Skeletal muscle tissue (tissue), 4 donors: Measurements from ENCODE around the gene BAD. TPM values are rescaled to one million over a fixed set of nuclear protein-coding genes. Genes with fewer than 3 reads are reported as not detected.

Source experiments
- H3K27ac ChIP-seq: one replicate; pipeline ENCODE4 v1.7.0; 2013; ENCODE audit warnings: mild to moderate bottlenecking, low read depth, low read length, inconsistent platforms
- H3K27me3 ChIP-seq, 3 donors: one replicate each; pipeline ENCODE4 v1.7.0; 2013; ENCODE audit warnings: low read length in 3 of 3; ENCODE audit not compliant: control insufficient read depth in 3 of 3, insufficient read depth in 3 of 3
- H3K36me3 ChIP-seq, 3 donors: one replicate each; pipeline ENCODE4 v1.7.0; 2013; ENCODE audit warnings: low read length in 3 of 3; ENCODE audit not compliant: control insufficient read depth in 3 of 3, insufficient read depth in 3 of 3
- H3K4me1 ChIP-seq, 3 donors: one replicate each; pipeline ENCODE4 v1.7.0; 2013; ENCODE audit warnings: low read length in 3 of 3, mild to moderate bottlenecking in 3 of 3; ENCODE audit not compliant: control insufficient read depth in 3 of 3, insufficient read depth in 3 of 3
- H3K4me3 ChIP-seq, 3 donors: one replicate each; pipeline ENCODE4 v1.7.0; 2013; ENCODE audit warnings: low read length in 3 of 3
- H3K9ac ChIP-seq, 3 donors: one replicate each; pipeline ENCODE4 v1.7.0; 2013; ENCODE audit warnings: low read length in 3 of 3, mild to moderate bottlenecking in 3 of 3, moderate library complexity in 2 of 3, low read depth in 1 of 3
- H3K9me3 ChIP-seq, 3 donors: one replicate each; pipeline ENCODE4 v1.7.0; 2013; ENCODE audit warnings: low read length in 3 of 3; ENCODE audit not compliant: control insufficient read depth in 3 of 3
- total RNA-seq: library from RNA; depleted of rRNA; stranded (reverse); fragments of >200 nt; gene quantifications from one replicate; pipeline ENCODE4 v1.2.3, GENCODE V29; 2014
- donor health status: Osteomylitis.

Gene BAD
- total RNA-seq, 1 donor from 2014 or later: 23.5 TPM

DNA sequence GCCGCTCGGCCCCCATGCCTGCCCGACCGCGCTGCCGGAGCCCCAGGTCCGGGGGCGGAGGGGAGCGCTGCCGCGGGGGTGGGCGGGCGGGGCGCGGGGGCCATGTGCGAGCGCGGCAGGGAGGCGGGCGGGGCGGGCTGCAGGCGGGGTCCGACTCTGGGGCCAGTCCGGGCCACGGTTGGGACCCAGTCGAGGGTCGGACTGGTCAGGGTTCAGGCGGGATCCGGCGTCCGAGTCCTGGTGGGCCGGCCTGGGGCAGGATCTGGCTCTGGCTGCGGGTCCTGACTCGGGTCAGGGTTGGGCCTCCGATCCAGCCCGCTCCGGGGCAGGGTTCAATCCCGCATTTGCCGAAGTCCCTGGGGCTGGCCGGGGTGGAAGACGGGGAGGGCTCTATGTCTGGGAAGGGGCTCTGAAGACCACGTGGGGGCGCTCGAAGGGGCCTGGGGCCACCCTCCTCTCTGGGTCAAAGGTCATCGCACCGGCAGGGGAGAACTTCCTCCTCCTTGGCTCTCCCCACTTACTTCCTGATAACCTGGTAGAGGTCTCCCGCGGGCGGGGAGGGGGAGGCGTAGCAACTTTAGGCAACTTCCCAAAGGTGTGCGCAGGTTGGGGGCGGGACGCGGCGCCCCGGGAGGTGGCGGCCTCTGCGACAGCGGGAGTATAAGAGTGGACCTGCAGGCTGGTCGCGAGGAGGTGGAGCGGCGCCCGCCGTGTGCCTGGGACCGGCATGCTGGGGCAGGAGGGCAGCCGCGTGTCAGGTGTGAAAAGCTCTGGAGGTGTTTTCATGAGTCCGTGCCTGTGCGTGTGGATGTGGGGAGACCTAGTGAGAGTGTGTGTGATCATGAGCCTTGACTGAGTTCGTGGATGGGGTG lies 21.5 kb upstream of the BAD start:
- Histone ChIP-seq H3K4me3 (peak overlapping the region; percentile 68 to 86 (median 84)), H3K27me3 (peaks cover 0 to 15% (median 9%) of the 10 kb centered on the region in 3 donors), H3K36me3 (peaks cover 3 to 4% (median 4%) of the 10 kb centered on the region in 3 donors), H3K9me3 (no peaks in the 10 kb centered on the region), H3K4me1 (peaks cover 16 to 29% (median 25%) of the 10 kb centered on the region in 3 donors), H3K9ac (peak overlapping the region; percentile 63 to 86 (median 80)), H3K27ac (peak overlapping the region; percentile 71)

GRCh38 chr11:64305075-64305690 lies 20.7 kb upstream of the BAD start, which contains the start of gene ESRRA:
ESRRA (plus strand) TSS chr11:64305524; CDS start chr11:64307180, 1,656 bp downstream.
- H3K4me3 ChIP-seq: peak within 1 kb of the TSS; percentile 84 to 88 (median 86)
- H3K9ac ChIP-seq: peak within 1 kb of the TSS; percentile 63 to 86 (median 80)
- H3K4me1 ChIP-seq: peaks cover 23 to 36% (median 33%) of the 10 kb centered on the region in 3 donors
- peaks cover 3 to 4% (median 4%) of the 10 kb centered on the region in 3 donors for H3K36me3 ChIP-seq
- H3K27ac ChIP-seq: peak within 1 kb of the TSS; percentile 77
- peaks cover 7 to 23% (median 17%) of the 10 kb centered on the region in 3 donors for H3K27me3 ChIP-seq
- H3K9me3 ChIP-seq: no peaks in the 10 kb centered on the region

DNA sequence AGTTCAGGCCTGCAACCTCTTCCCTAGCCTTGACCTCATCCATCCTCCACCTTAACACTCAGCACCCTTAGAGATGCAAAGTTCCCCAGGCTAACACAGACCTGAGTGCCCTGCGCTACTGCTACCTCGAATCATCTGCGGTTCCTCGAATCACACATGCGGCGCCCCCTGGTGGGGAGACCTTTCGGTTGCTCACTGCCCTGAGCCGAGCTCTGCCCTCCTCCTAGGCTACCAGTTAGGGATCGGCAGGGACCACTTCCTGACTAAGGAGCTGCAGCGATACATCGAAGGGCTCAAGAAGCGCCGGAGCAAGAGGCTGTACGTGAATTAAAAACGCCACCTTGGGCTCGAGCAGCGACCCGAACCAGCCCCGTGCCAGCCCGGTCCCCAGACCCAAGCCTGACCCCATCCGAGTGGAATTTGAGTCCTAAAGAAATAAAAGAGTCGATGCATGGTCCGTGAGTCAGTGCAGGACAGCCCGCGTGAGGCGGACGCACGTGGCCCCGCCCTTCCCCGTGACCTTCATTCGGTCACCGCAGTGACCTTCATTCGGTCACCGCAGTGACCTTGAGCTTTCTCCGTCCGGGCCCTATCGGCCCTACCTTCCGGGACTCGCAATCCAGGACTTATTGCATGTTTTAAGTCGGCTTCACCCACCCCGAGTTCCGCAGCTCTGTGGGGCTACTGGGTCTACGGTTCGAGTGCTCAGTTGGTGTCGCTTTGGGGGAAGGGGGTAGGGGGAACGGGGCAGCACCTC lies 20.0 kb upstream of the BAD start:
- Histone ChIP-seq H3K27ac (peak overlapping the region; percentile 77), H3K4me3 (peak overlapping the region; percentile 83 to 88 (median 84)), H3K4me1 (peaks cover 30 to 43% (median 40%) of the 10 kb centered on the region in 3 donors), H3K9me3 (no peaks in the 10 kb centered on the region), H3K36me3 (peaks cover 3 to 4% (median 4%) of the 10 kb centered on the region in 3 donors), H3K9ac (peak overlapping the region; percentile 62 to 85 (median 78)), H3K27me3 (peaks cover 14 to 30% (median 23%) of the 10 kb centered on the region in 3 donors)

- Histone ChIP-seq H3K27me3 (peaks cover 19 to 35% (median 29%) of the 10 kb centered on the region in 3 donors), H3K9ac (peak overlapping the region in 2 of 3 donors; percentile 62 to 85), H3K9me3 (no peaks in the 10 kb centered on the region), H3K4me3 (peak overlapping the region; percentile 83 to 88 (median 84)), H3K36me3 (peaks cover 3 to 4% (median 4%) of the 10 kb centered on the region in 3 donors), H3K27ac (peak overlapping the region; percentile 77), H3K4me1 (peaks cover 34 to 48% (median 44%) of the 10 kb centered on the region in 3 donors)
Measured at GRCh38 chr11:64304032-64304315, 19.5 kb upstream of the BAD start.

DNA sequence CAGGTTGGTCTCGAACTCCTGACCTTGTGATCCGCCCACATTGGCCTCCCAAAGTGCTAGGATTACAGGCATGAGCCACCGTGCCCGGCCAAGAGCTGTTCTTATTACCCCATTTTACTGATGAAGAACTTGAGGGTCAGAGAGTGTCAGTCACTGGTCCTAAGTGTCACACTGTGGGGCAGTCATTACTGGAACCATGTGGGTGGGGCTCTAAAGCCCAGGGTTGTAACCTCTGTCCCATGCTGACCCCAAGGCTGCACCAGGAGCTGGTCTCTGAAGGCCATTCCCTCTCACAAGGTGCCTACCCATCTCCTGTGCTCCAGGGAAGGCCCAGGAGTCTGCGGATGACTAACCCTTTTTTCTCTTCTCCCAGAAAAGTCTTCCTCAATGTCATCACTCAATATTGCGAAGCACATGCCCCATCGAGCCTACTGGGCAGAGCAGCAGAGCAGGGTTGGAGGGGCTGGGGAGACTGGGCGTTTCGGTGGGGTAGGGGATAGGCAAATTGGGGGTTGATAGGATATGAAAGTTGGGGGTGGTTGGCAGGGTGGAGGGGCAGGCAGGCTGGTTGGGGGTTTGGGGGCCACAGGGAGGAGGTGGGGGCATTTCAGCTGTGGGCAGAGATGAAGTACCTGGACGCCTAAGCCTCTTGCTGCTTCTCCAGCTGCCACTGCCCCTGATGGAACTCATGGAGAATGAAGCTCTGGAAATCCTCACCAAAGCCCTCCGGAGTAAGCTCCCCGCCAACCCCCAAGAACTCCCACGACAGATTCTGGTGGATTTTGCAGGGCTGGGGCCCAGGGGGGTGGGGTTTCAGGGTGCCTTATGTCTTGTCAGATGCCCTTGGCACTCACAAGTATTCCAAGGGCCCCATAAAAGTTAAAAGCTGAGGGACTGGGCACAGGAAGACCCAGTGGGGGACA lies 18.9 kb upstream of the BAD start:
- Histone ChIP-seq H3K9ac (peak overlapping the region in 1 of 3 donors; percentile 62), H3K27me3 (peaks cover 25 to 41% (median 31%) of the 10 kb centered on the region in 3 donors), H3K4me3 (peak overlapping the region in 1 of 3 donors; percentile 84), H3K27ac (no peak overlapping the region), H3K4me1 (peaks cover 35 to 48% (median 45%) of the 10 kb centered on the region in 3 donors), H3K9me3 (no peaks in the 10 kb centered on the region), H3K36me3 (peaks cover 3 to 4% (median 4%) of the 10 kb centered on the region in 3 donors)

DNA sequence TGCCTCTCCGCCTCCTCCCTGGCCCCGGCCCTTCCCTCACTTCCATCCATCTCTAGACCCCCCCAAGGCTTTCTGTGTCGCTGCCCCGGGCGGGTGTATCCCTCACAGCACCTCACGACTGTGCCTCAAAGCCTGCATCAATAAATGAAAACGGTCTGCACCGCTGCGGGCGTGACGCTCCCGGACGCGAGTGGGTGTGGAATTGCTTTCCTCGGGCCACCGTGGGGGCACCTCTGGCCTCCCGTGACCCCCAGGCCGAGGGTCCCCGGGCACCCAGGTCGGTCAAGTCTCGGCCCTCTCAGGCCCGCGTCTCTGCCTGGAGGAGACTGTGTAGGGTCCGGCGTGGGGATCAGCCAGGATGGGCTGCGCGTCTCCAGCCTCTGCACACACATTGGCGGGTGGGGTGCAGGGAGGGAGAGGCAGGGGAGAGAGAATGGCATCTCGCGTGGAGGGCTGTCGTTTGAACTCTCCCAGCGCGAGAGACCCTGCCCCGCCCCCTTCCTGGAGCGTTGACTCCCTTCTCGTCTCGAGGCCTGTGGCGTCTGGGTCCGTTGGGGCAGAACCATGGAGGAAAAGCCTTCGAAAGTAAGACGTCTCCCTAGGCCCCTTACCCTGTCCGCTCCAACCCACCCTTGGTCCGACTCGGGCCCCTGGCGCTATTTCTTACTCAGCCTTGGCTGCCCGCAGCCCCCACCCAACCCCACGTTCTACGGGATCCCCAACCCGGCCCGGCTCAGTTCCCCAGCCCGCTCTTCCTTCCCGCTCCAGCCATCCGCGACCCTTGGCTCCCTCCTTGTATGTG lies 15.6 kb upstream of the BAD start, which contains the start of gene CATSPERZ:
CATSPERZ (plus strand) TSS at position 512 of the 802 bp plus-strand sequence; CDS start at position 565, 53 bp downstream.
- no peaks in the 10 kb centered on the region for H3K36me3 ChIP-seq
- H3K27ac ChIP-seq: no peak within 1 kb of the TSS
- H3K9me3 ChIP-seq: no peaks in the 10 kb centered on the region
- H3K4me1 ChIP-seq: peaks cover 26 to 31% (median 29%) of the 10 kb centered on the region in 3 donors
- H3K27me3 ChIP-seq: peaks cover 56 to 74% (median 64%) of the 10 kb centered on the region in 3 donors
- H3K4me3 ChIP-seq: peak within 1 kb of the TSS; percentile 23 to 64 (median 61)
- H3K9ac ChIP-seq: peak within 1 kb of the TSS in 2 of 3 donors; percentile 23 to 66

DNA sequence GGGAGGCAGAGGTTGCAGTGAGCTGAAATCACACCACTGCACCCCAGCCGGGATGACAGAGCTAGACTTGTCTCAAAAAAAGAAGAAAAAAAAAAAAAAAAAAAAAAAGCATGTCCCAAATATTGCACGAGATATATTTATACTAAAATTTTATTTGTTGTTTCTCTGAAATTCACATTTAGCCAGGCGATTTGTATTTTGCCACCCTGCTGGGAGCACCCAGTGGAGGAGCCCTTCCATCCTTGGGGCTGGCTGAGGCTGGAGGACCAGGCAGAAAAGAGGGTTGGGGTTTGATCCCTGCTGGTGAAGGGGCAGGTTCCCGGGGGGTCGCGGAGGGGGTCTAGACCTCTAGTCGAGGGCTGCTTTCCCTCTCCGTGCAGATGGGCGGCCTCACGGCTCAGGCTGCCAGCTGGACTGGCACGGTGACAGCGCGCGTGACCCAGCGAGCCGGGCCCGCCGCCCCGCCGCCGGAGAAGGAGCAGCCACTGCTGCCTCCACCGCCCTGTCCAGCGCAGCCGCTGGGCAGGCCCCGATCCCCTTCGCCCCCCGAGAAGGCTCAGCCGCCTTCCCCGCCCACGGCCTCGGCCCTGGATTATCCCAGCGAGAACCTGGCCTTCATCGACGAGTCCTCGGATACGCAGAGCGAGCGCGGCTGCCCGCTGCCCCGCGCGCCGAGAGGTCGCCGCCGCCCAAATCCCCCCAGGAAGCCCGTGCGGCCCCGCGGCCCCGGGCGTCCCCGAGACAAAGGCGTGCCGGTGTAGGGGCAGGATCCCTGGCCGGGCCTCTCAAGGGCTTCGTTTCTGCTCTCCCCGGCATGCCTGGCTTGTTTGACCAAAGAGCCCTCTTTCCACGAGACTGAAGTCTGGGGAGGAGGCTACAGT lies 14.7 kb upstream of the BAD start:
- peaks cover 57 to 80% (median 72%) of the 10 kb centered on the region in 3 donors for H3K27me3 ChIP-seq
- peaks cover 23 to 25% (median 25%) of the 10 kb centered on the region in 3 donors for H3K4me1 ChIP-seq
- peak overlapping the region in 2 of 3 donors; percentile 23 to 66 for H3K9ac ChIP-seq
- no peaks in the 10 kb centered on the region for H3K36me3 ChIP-seq
- H3K4me3 ChIP-seq: peak overlapping the region; percentile 23 to 64 (median 61)
- no peaks in the 10 kb centered on the region for H3K9me3 ChIP-seq
- no peak overlapping the region for H3K27ac ChIP-seq
